GM23248 (cell line): ENCODE data around the gene AMOT. TPM values are rescaled to one million over a fixed set of nuclear protein-coding genes. Genes with fewer than 3 reads are reported as not detected.

Source experiments
- DNase-seq: peaks from one replicate; pipeline ENCODE4 v3.0.0-alpha.2; 2015
- H2AFZ ChIP-seq: fragments of 200-600 bp; sonication (generic); 2 replicates; pipeline ENCODE4 v1.6.1; 2016; ENCODE audit warnings: antibody characterized with exemption
- H3F3A ChIP-seq: fragments of 200-600 bp; sonication (generic); 2 replicates; pipeline ENCODE4 v1.6.1; 2016; ENCODE audit warnings: mild to moderate bottlenecking, antibody characterized with exemption, mixed run types; ENCODE audit not compliant: insufficient read depth
- H3K27ac ChIP-seq: fragments of 200-600 bp; sonication (generic); 2 replicates; pipeline ENCODE4 v1.5.1; 2016; ENCODE audit warnings: mild to moderate bottlenecking
- H3K27me3 ChIP-seq: fragments of 200-600 bp; sonication (generic); replicated peaks from 2 replicates; pipeline ENCODE4 v1.6.1; 2016; ENCODE audit warnings: mild to moderate bottlenecking; ENCODE audit not compliant: insufficient read depth
- H3K36me3 ChIP-seq: fragments of 200-600 bp; sonication (generic); 2 replicates; pipeline ENCODE4 v1.6.1; 2016; ENCODE audit warnings: low read depth, mild to moderate bottlenecking
- H3K4me1 ChIP-seq: fragments of 200-600 bp; sonication (generic); 2 replicates; pipeline ENCODE4 v1.6.1; 2016; ENCODE audit warnings: mild to moderate bottlenecking; ENCODE audit not compliant: insufficient read depth
- H3K4me2 ChIP-seq: fragments of 200-600 bp; sonication (generic); one replicate; pipeline ENCODE4 v1.6.1; 2016; ENCODE audit warnings: mild to moderate bottlenecking; ENCODE audit not compliant: unreplicated experiment
- H3K4me3 ChIP-seq: fragments of 200-600 bp; sonication (generic); 2 replicates; pipeline ENCODE4 v1.5.1; 2016; ENCODE audit warnings: mild to moderate bottlenecking
- H3K79me2 ChIP-seq: fragments of 200-600 bp; sonication (generic); 2 replicates; pipeline ENCODE4 v1.6.1; 2016; ENCODE audit warnings: mild to moderate bottlenecking; ENCODE audit not compliant: insufficient read depth
- H3K9ac ChIP-seq: fragments of 200-600 bp; sonication (generic); 2 replicates; pipeline ENCODE4 v1.6.1; 2016; ENCODE audit warnings: mild to moderate bottlenecking
- H3K9me2 ChIP-seq: fragments of 200-600 bp; sonication (generic); 2 replicates; pipeline ENCODE4 v1.6.1; 2016; ENCODE audit warnings: mixed run types, mild to moderate bottlenecking, moderate library complexity; ENCODE audit not compliant: insufficient read depth
- H3K9me3 ChIP-seq: fragments of 200-600 bp; sonication (generic); one replicate; pipeline ENCODE4 v1.6.1; 2017; ENCODE audit warnings: low read depth
- H4K20me1 ChIP-seq: fragments of 200-600 bp; sonication (generic); 2 replicates; pipeline ENCODE4 v1.6.0; 2016; ENCODE audit not compliant: insufficient read depth
- EZH2 ChIP-seq: fragments of 200-600 bp; sonication (generic); IDR thresholded peaks from 2 replicates; pipeline ENCODE4 v1.6.1; 2018; ENCODE audit warnings: antibody characterized with exemption, mild to moderate bottlenecking; ENCODE audit not compliant: insufficient read depth, poor library complexity, severe bottlenecking
- EZH2phosphoT487 ChIP-seq: fragments of 200-600 bp; sonication (generic); IDR thresholded peaks from 2 replicates; pipeline ENCODE4 v1.6.1; 2018; ENCODE audit warnings: antibody characterized with exemption, moderate library complexity, mild to moderate bottlenecking, low read depth; ENCODE audit not compliant: insufficient read depth
- WGBS, 2 experiments: methylation state at CpG; one replicate each; pipeline ENCODE4 v1.1.6; 2015 to 2017; ENCODE audit warnings: low lambda C conversion rate in 2 of 2, low coverage in 1 of 2; ENCODE audit errors: missing lambda C conversion rate in 2 of 2; 5-methylcytosine and 5-hydroxymethylcytosine counted together
- in situ Hi-C: fragments of 300-500 bp; cut with MboI; formaldehyde crosslinking; loops from 2 replicates; pipeline ENCODE4 v1.15.0; 2020
- polyA plus RNA-seq: library from polyadenylated mRNA; unstranded; fragments of >200 nt; fragmentation: Nextera tagmentation; extraction: Ambion mirVana; gene quantifications from 2 replicates; pipeline ENCODE4 v1.2.1, GENCODE V29; 2016
- total RNA-seq: library from RNA; depleted of rRNA; stranded (reverse); fragments of >200 nt; shearing (Covaris generic); gene quantifications from 2 replicates; pipeline ENCODE4 v1.2.3, GENCODE V29; 2014

AMOT gene
- total and polyA plus RNA-seq, 2 experiments from 2014 or later: 2.2 to 2.5 TPM

- no peak overlapping the region for H3K4me3 ChIP-seq
- DNase-seq: no peak
- TF ChIP-seq EZH2phosphoT487 (no peak), EZH2 (no peak)
- no peaks in the 10 kb centered on the region for H3K79me2 ChIP-seq
- H3K9ac ChIP-seq: no peak overlapping the region
- H3F3A ChIP-seq: no peaks in the 10 kb centered on the region
- no peak overlapping the region for H3K27ac ChIP-seq
- H4K20me1 ChIP-seq: no peaks in the 10 kb centered on the region
- no peaks in the 10 kb centered on the region for H3K27me3 ChIP-seq
- H3K4me1 ChIP-seq: no peaks in the 10 kb centered on the region
- WGBS, 2 experiments: 0 to 16% methylated on average over 1 of the region's 1 CpG
- no peaks in the 10 kb centered on the region for H3K36me3 ChIP-seq
- in situ Hi-C loops: no loop called here
- no peaks in the 10 kb centered on the region for H3K9me3 ChIP-seq
- no peak overlapping the region for H2AFZ ChIP-seq
- H3K9me2 ChIP-seq: no peaks in the 10 kb centered on the region
- H3K4me2 ChIP-seq: no peak overlapping the region
Measured at GRCh38 chrX:112874614-112875013, 34.0 kb upstream of the AMOT start.

- Histone ChIP-seq H3K9ac (no peak overlapping the region), H3K4me3 (no peak overlapping the region), H3K27me3 (no peaks in the 10 kb centered on the region), H3K4me1 (no peaks in the 10 kb centered on the region), H3K79me2 (no peaks in the 10 kb centered on the region), H2AFZ (no peak overlapping the region), H3K9me3 (no peaks in the 10 kb centered on the region), H3K9me2 (no peaks in the 10 kb centered on the region), H3K4me2 (no peak overlapping the region), H3K27ac (no peak overlapping the region), H4K20me1 (no peaks in the 10 kb centered on the region), H3K36me3 (no peaks in the 10 kb centered on the region), H3F3A (no peaks in the 10 kb centered on the region)
- peak; percentile 24 for DNase-seq
- WGBS, 2 experiments: 7 to 17% methylated on average over 1 of the region's 1 CpG
- in situ Hi-C loops: no loop called here
- TF ChIP-seq EZH2: no peak
- no peak for TF ChIP-seq EZH2phosphoT487
Measured at GRCh38 chrX:112874175-112874574, 33.5 kb upstream of the AMOT start.

DNA sequence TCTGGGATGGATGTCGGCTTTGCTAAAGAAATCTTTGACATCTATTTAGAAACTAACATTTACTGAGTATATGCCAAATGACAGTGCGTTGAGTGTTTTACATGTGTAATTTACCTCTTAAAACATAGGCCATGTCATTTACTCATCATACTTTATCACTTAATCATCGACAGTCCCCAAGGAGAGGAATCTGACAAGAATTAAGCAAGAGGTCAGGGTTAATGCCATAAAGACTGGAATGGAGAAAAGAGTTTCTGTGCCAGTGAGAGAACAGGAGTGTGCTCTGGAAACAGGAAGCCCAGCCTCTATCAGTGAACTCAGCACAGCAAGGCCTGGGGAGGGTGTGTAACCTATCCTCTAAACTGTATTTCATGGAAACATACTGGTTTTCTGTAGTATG is 28.0 kb upstream of the AMOT start:
- peak; percentile 15 for DNase-seq
- Histone ChIP-seq H3F3A (no peaks in the 10 kb centered on the region), H3K36me3 (no peaks in the 10 kb centered on the region), H3K9me3 (no peaks in the 10 kb centered on the region), H2AFZ (no peak overlapping the region), H3K27me3 (no peaks in the 10 kb centered on the region), H3K4me3 (no peak overlapping the region), H4K20me1 (no peaks in the 10 kb centered on the region), H3K79me2 (no peaks in the 10 kb centered on the region), H3K9ac (no peak overlapping the region), H3K4me1 (no peaks in the 10 kb centered on the region), H3K9me2 (no peaks in the 10 kb centered on the region), H3K27ac (no peak overlapping the region), H3K4me2 (no peak overlapping the region)
- 32 to 36% methylated on average over 3 of the region's 3 CpGs for whole genome bisulfite sequencing, 2 experiments
- in situ Hi-C loops: no loop called here
- TF ChIP-seq EZH2: no peak
- TF ChIP-seq EZH2phosphoT487: no peak

- H3K79me2 ChIP-seq: no peaks in the 10 kb centered on the region
- no peaks in the 10 kb centered on the region for H3K36me3 ChIP-seq
- no peak overlapping the region for H3K9ac ChIP-seq
- DNase-seq: no peak
- H3K27ac ChIP-seq: no peak overlapping the region
- H3K9me3 ChIP-seq: no peaks in the 10 kb centered on the region
- no peaks in the 10 kb centered on the region for H4K20me1 ChIP-seq
- in situ Hi-C loops: no loop called here
- no peaks in the 10 kb centered on the region for H3K27me3 ChIP-seq
- H3K4me1 ChIP-seq: no peaks in the 10 kb centered on the region
- no peak overlapping the region for H3K4me2 ChIP-seq
- H2AFZ ChIP-seq: no peak overlapping the region
- no peak for TF ChIP-seq EZH2
- no peak for TF ChIP-seq EZH2phosphoT487
- 94 to 100% methylated on average over 2 of the region's 2 CpGs for WGBS, 2 experiments
- H3K9me2 ChIP-seq: no peaks in the 10 kb centered on the region
- no peaks in the 10 kb centered on the region for H3F3A ChIP-seq
- no peak overlapping the region for H3K4me3 ChIP-seq
Measured at GRCh38 chrX:112867570-112867969, 26.9 kb upstream of the AMOT start.

DNA sequence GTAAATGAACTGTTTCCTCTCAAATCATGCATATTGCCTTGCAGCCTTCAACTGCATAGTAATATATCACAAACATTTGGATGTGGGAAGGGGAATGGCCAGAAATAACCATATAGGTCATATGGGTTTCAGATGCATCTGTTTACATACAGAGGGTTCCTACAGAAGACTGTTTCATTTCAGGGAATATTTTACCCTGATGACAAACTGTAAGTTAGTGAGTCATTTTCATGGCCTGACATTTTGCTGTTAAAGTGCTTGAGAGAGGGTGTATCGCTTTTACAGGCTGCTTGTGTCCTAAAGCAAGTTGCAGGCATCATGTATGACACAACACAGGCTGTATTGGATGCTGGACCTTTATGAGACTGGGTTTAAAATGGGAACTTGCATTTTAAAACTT is 25.5 kb upstream of the AMOT start:
- H4K20me1 ChIP-seq: no peaks in the 10 kb centered on the region
- in situ Hi-C loops: no loop called here
- H3K4me1 ChIP-seq: no peaks in the 10 kb centered on the region
- no peak overlapping the region for H3K4me3 ChIP-seq
- no peak overlapping the region for H2AFZ ChIP-seq
- TF ChIP-seq EZH2phosphoT487: no peak
- no peak for TF ChIP-seq EZH2
- no peak overlapping the region for H3K9ac ChIP-seq
- no peaks in the 10 kb centered on the region for H3K9me3 ChIP-seq
- H3K27me3 ChIP-seq: no peaks in the 10 kb centered on the region
- no peak overlapping the region for H3K27ac ChIP-seq
- no peaks in the 10 kb centered on the region for H3K79me2 ChIP-seq
- DNase-seq: peak; percentile 45
- H3K36me3 ChIP-seq: no peaks in the 10 kb centered on the region
- H3F3A ChIP-seq: no peaks in the 10 kb centered on the region
- H3K4me2 ChIP-seq: no peak overlapping the region
- 0% methylated on average over 1 of the region's 1 CpG for WGBS, 2 experiments
- H3K9me2 ChIP-seq: no peaks in the 10 kb centered on the region
